Measurements from ENCODE around the gene GPR17.

GPR17 gene

GRCh38 chr2:127700527-127701192, 54.7 kb downstream of the GPR17 start:
- DNase-seq: no peak

GRCh38 chr2:127701193-127701650, 55.3 kb downstream of the GPR17 start, which contains the start of gene SFT2D3:
Gene SFT2D3 (plus strand): TSS chr2:127701497. CDS start chr2:127701529, 32 bp downstream.
- peak in 1 of 2 experiments; percentile 57 for DNase-seq

- DNase-seq: no peak
These were observed 55.9 kb downstream of the GPR17 start for GRCh38 chr2:127701651-127702394.

Data from cerebellar nuclear complex (tissue), 1 donor.